IMR-90 (cell line): ENCODE data around the gene BPI. TPM values are rescaled to one million over a fixed set of nuclear protein-coding genes. Genes with fewer than 3 reads are reported as not detected.

Experiments
- ATAC-seq: fragments of 200-7000 bp; cut with Tn5 transposase; 2 replicates; pipeline ENCODE4 v1.9.1; 2020; ENCODE audit warnings: low read depth, mild to moderate bottlenecking, moderate library complexity
- Bru-seq: library from RNA; stranded (reverse); fragments of 400-500 nt; gene quantifications from one replicate; lab custom pipeline; 2021; lab: Mats Ljungman, UMichigan
- BruChase-seq, 2 experiments: library from RNA; stranded (reverse); fragments of 400-500 nt; gene quantifications; one replicate each; lab custom pipeline; 2021; lab: Mats Ljungman, UMichigan
- BruUV-seq: library from RNA; stranded (reverse); fragments of 400-500 nt; replicated peaks from 2 replicates; lab custom pipeline; 2021; lab: Mats Ljungman, UMichigan
- CTCF ChIA-PET: fragments of 300-600 bp; formaldehyde crosslinking; extraction: SDS; loops from one replicate; lab custom pipeline; 2021; ENCODE audit warnings: antibody characterized with exemption; lab: Yijun Ruan, JAX
- POLR2A ChIA-PET: fragments of 300-600 bp; sonication (Branson Sonifier 250); formaldehyde crosslinking; loops from one replicate; lab custom pipeline; 2022; ENCODE audit warnings: antibody characterized with exemption; ENCODE audit not compliant: unreplicated experiment; lab: Charles Lee
- DNase-seq: peaks from one replicate; pipeline ENCODE4 v3.0.0; 2013
- H2AFZ ChIP-seq: replicated peaks from 2 replicates; pipeline ENCODE3; 2013; ENCODE audit warnings: low read length, mild to moderate bottlenecking; ENCODE audit not compliant: poor library complexity
- H2AK5ac ChIP-seq: 2 replicates; pipeline ENCODE4 v1.6.1; 2013; ENCODE audit warnings: low read depth, low read length, inconsistent platforms
- H2AK9ac ChIP-seq: replicated peaks from 2 replicates; pipeline ENCODE3; 2013; ENCODE audit warnings: mild to moderate bottlenecking, low read depth, low read length, moderate library complexity; ENCODE audit not compliant: poor library complexity
- H2BK120ac ChIP-seq: 2 replicates; pipeline ENCODE4 v1.6.1; 2013; ENCODE audit warnings: low read depth, low read length, inconsistent platforms
- H2BK15ac ChIP-seq: 3 replicates; pipeline ENCODE4 v1.6.1; 2013; ENCODE audit warnings: low read depth, low read length, inconsistent platforms
- H2BK20ac ChIP-seq: 2 replicates; pipeline ENCODE4 v1.6.1; 2013; ENCODE audit warnings: low read depth, mild to moderate bottlenecking, inconsistent platforms, low read length, moderate library complexity
- H2BK5ac ChIP-seq: 2 replicates; pipeline ENCODE4 v1.6.1; 2013; ENCODE audit warnings: mild to moderate bottlenecking, low read depth, low read length, inconsistent platforms; ENCODE audit not compliant: poor library complexity, severe bottlenecking
- H3K14ac ChIP-seq: replicated peaks from 2 replicates; pipeline ENCODE4 v1.6.1; 2013; ENCODE audit warnings: low read depth, low read length, inconsistent platforms
- H3K18ac ChIP-seq: 2 replicates; pipeline ENCODE4 v1.6.1; 2013; ENCODE audit warnings: low read depth, low read length, control low read depth
- H3K23ac ChIP-seq: 2 replicates; pipeline ENCODE4 v1.6.1; 2013; ENCODE audit warnings: low read depth, low read length, inconsistent platforms
- H3K27ac ChIP-seq: 2 replicates; pipeline ENCODE4 v1.5.1; 2013; ENCODE audit warnings: mild to moderate bottlenecking, control low read depth, low read length; ENCODE audit not compliant: insufficient read depth
- H3K27me3 ChIP-seq: 2 replicates; pipeline ENCODE4 v1.6.1; 2013; ENCODE audit warnings: low read length; ENCODE audit not compliant: control insufficient read depth, insufficient read depth
- H3K36me3 ChIP-seq: 2 replicates; pipeline ENCODE4 v1.6.1; 2013; ENCODE audit warnings: low read length, mixed read lengths; ENCODE audit not compliant: control insufficient read depth, insufficient read depth
- H3K4ac ChIP-seq: 2 replicates; pipeline ENCODE4 v1.6.1; 2013; ENCODE audit warnings: low read depth, low read length, inconsistent platforms
- H3K4me1 ChIP-seq: 2 replicates; pipeline ENCODE4 v1.6.1; 2013; ENCODE audit warnings: low read length, mixed read lengths; ENCODE audit not compliant: control insufficient read depth, insufficient read depth
- H3K4me2 ChIP-seq: 2 replicates; pipeline ENCODE4 v1.6.1; 2013; ENCODE audit warnings: low read depth, mild to moderate bottlenecking, control low read depth, low read length, moderate library complexity
- H3K4me3 ChIP-seq: 2 replicates; pipeline ENCODE4 v1.5.1; 2013; ENCODE audit warnings: low read depth, mild to moderate bottlenecking, control low read depth, low read length, moderate library complexity; ENCODE audit not compliant: insufficient read depth
- H3K56ac ChIP-seq: 2 replicates; pipeline ENCODE4 v1.6.1; 2013; ENCODE audit warnings: low read length, inconsistent platforms; ENCODE audit not compliant: insufficient read depth; ENCODE audit errors: extremely low read depth
- H3K79me1 ChIP-seq, 2 experiments: 2 replicates each; pipeline ENCODE4 v1.6.1; 2013; ENCODE audit warnings: low read length in 2 of 2, inconsistent platforms in 1 of 2, low read depth in 1 of 2
- H3K9ac ChIP-seq: 2 replicates; pipeline ENCODE4 v1.6.1; 2013; ENCODE audit warnings: low read depth, low read length, control low read depth
- H3K9me1 ChIP-seq: 2 replicates; pipeline ENCODE4 v1.6.1; 2013; ENCODE audit warnings: low read length, inconsistent platforms; ENCODE audit not compliant: insufficient read depth
- H3K9me3 ChIP-seq: 2 replicates; pipeline ENCODE4 v1.6.1; 2013; ENCODE audit warnings: low read length; ENCODE audit not compliant: control insufficient read depth, insufficient read depth
- H4K20me1 ChIP-seq: 2 replicates; pipeline ENCODE4 v1.6.1; 2013; ENCODE audit warnings: low read length, inconsistent platforms; ENCODE audit not compliant: insufficient read depth
- H4K5ac ChIP-seq: 2 replicates; pipeline ENCODE4 v1.6.1; 2013; ENCODE audit warnings: mild to moderate bottlenecking, low read depth, low read length, control low read depth
- H4K8ac ChIP-seq, 2 experiments: 2 replicates each; pipeline ENCODE4 v1.6.1; 2013; ENCODE audit warnings: low read depth in 2 of 2, low read length in 2 of 2, control low read depth in 1 of 2, inconsistent platforms in 1 of 2
- H4K91ac ChIP-seq: 2 replicates; pipeline ENCODE4 v1.6.1; 2013; ENCODE audit warnings: low read depth, low read length, inconsistent platforms; ENCODE audit not compliant: insufficient read depth
- BHLHE40 ChIP-seq: fragments of 150-350 bp; IDR thresholded peaks from 2 replicates; pipeline ENCODE4 v1.6.1; 2016; ENCODE audit warnings: mild to moderate bottlenecking, low read depth, low read length
- CHD1 ChIP-seq: IDR thresholded peaks from 2 replicates; pipeline ENCODE4 v1.6.1; 2012; ENCODE audit warnings: low read depth, low read length, improper control_type of control experiment
- FOS ChIP-seq: fragments of 150-350 bp; IDR thresholded peaks from 2 replicates; pipeline ENCODE4 v1.6.1; 2016; ENCODE audit warnings: low read depth, low read length
- MAFK ChIP-seq: IDR thresholded peaks from 2 replicates; pipeline ENCODE4 v1.6.1; 2012; ENCODE audit warnings: low read depth, low read length, improper control_type of control experiment
- MAZ ChIP-seq: IDR thresholded peaks from 2 replicates; pipeline ENCODE4 v1.6.1; 2012; ENCODE audit warnings: low read depth, mild to moderate bottlenecking, low read length, improper control_type of control experiment, moderate library complexity, borderline replicate concordance
- MXI1 ChIP-seq: IDR thresholded peaks from 2 replicates; pipeline ENCODE4 v1.6.1; 2012; ENCODE audit warnings: low read depth, mild to moderate bottlenecking, low read length, moderate library complexity, borderline replicate concordance
- NFE2L2 ChIP-seq: fragments of 150-350 bp; IDR thresholded peaks from 2 replicates; pipeline ENCODE4 v1.6.1; 2016; ENCODE audit warnings: low read depth, mild to moderate bottlenecking, low read length
- POLR2A ChIP-seq: IDR thresholded peaks from 2 replicates; pipeline ENCODE4 v1.6.1; 2012; ENCODE audit warnings: mild to moderate bottlenecking, low read depth, low read length
- RAD21 ChIP-seq: IDR thresholded peaks from 2 replicates; pipeline ENCODE4 v1.6.1; 2012; ENCODE audit warnings: low read length, improper control_type of control experiment
- RCOR1 ChIP-seq: IDR thresholded peaks from 2 replicates; pipeline ENCODE4 v1.6.1; 2012; ENCODE audit warnings: mild to moderate bottlenecking, low read length, improper control_type of control experiment; ENCODE audit not compliant: insufficient replicate concordance
- RFX5 ChIP-seq: IDR thresholded peaks from 2 replicates; pipeline ENCODE4 v1.8.0; 2012; ENCODE audit warnings: low read depth, mild to moderate bottlenecking, low read length, moderate library complexity
- SMC3 ChIP-seq: fragments of 150-350 bp; IDR thresholded peaks from 2 replicates; pipeline ENCODE4 v1.6.1; 2016; ENCODE audit warnings: low read depth, mild to moderate bottlenecking, antibody characterized with exemption, low read length, moderate library complexity
- WGBS, 2 experiments: methylation state at CpG; one replicate each; pipeline versions ENCODE4 v1.1.5 to v1.1.7; 2013; ENCODE audit warnings: missing lambda C conversion rate in 2 of 2; ENCODE audit not compliant: insufficient read length in 1 of 2; ENCODE audit errors: extremely low coverage in 2 of 2; 5-methylcytosine and 5-hydroxymethylcytosine counted together
- dilution Hi-C: fragments of 300-500 bp; cut with HindIII; formaldehyde crosslinking; loops from one replicate; pipeline ENCODE4 v1.14.3; 2018; ENCODE audit warnings: low sequenced_read_pairs; ENCODE audit not compliant: unreplicated experiment
- in situ Hi-C: fragments of 300-500 bp; cut with MboI; formaldehyde crosslinking; loops from 3 replicates; pipeline ENCODE4 v1.14.3; 2019; ENCODE audit warnings: low sequenced_read_pairs, inconsistent platforms, mixed read lengths
- intact Hi-C: fragments of 100-400 bp; cut with micrococcal nuclease; formaldehyde crosslinking; loops from 2 replicates; pipeline ENCODE4 v1.10.0; 2022
- long read RNA-seq: library from polyadenylated mRNA; unstranded; transcript quantifications from one replicate; pipeline ENCODE4 v2.0.0, GENCODE V29; 2021; ENCODE audit not compliant: unreplicated experiment
- polyA plus RNA-seq, 3 experiments: library from polyadenylated mRNA; depleted of rRNA; stranded (reverse); fragments of >200 nt; gene quantifications; 2 replicates each; pipeline ENCODE4 v1.2.3, GENCODE V29; 2012; ENCODE audit warnings: low replicate concordance in 1 of 3
- total RNA-seq: library from RNA; depleted of rRNA; stranded (reverse); fragments of >200 nt; gene quantifications from 2 replicates; pipeline ENCODE4 v1.2.3, GENCODE V29; 2012; rRNA removed
- TF ChIP-seq, protein P1 (sequence below): fragments of 150-350 bp; IDR thresholded peaks from 2 replicates; pipeline ENCODE4 v1.6.1; 2016; ENCODE audit warnings: low read depth, mild to moderate bottlenecking, low read length, moderate library complexity, borderline replicate concordance
- TF ChIP-seq, protein P2 (sequence below): conservative IDR thresholded peaks from 2 replicates; pipeline ENCODE4 v1.5.1; 2012; ENCODE audit warnings: mild to moderate bottlenecking, low read depth, low read length, improper control_type of control experiment
- TF ChIP-seq, protein P3 (sequence below): fragments of 150-350 bp; IDR thresholded peaks from 2 replicates; pipeline ENCODE4 v1.6.1; 2017; ENCODE audit warnings: mild to moderate bottlenecking, antibody characterized with exemption, low read length, low read depth

Gene BPI
- total RNA-seq = not detected in 2 replicates
- 0.05 and 0.06 TPM in 2 replicates for polyA plus RNA-seq (2012; rRNA removed)
- polyA plus RNA-seq (2012; cell fraction: cytosol; rRNA removed) = 0.10 TPM in 1 of 2 replicates, not detected in the other
- 0.03 and 0.09 TPM in 2 replicates for polyA plus RNA-seq (2012; cell fraction: nucleus; rRNA removed; ENCODE audit: low replicate concordance)
- Bru-seq, nascent RNA = percentile 8 among the genes with signal in this experiment
- percentile 16 among the genes with signal in this experiment for BruChase-seq, experiment 1, labeled RNA remaining after a 6-hour chase
- BruChase-seq, experiment 2, labeled RNA remaining after a 2-hour chase = percentile 12 among the genes with signal in this experiment
- long read RNA-seq = 0 reads

DNA sequence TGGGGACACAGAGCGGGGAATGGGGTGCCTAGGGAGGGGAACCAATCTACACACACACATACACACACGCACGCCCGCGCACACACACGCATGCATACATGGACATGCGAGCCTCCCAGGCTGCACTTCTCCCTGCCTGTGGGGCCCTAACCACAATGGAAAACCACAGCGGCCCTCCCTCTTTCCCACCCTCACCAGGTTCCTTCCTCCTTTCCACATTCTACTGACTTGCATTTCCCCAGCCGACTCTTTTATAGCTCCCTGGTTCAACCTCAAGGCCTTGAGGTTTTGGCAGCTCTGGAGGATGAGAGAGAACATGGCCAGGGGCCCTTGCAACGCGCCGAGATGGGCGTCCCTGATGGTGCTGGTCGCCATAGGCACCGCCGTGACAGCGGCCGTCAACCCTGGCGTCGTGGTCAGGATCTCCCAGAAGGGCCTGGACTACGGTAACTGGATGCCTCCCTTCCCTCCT lies at the start of gene BPI:
TSS of gene BPI (plus strand) at position 249 of the 472 bp plus-strand sequence. CDS start at position 317, 68 bp downstream.
- Histone ChIP-seq H3K9me1 (0 out of 2 replicates have a peak, but pooled peaks cover 2% of the 10 kb centered on the region), H4K20me1 (no peaks in the 10 kb centered on the region), H3K4ac (no peak within 1 kb of the TSS), H3K14ac (no peak within 1 kb of the TSS), H4K8ac (no peak within 1 kb of the TSS), H2AFZ (peak within 1 kb of the TSS; percentile 5), H2AK9ac (no peak within 1 kb of the TSS), H3K4me1 (peaks cover 2% of the 10 kb centered on the region), H3K9ac (no peak within 1 kb of the TSS), H2BK20ac (no peak within 1 kb of the TSS), H3K23ac (no peak within 1 kb of the TSS), H2BK120ac (no peak within 1 kb of the TSS), H3K56ac (no peak within 1 kb of the TSS), H2BK15ac (no peak within 1 kb of the TSS), H2AK5ac (no peak within 1 kb of the TSS), H2BK5ac (no peak within 1 kb of the TSS), H3K79me1 (no peaks in the 10 kb centered on the region), H4K5ac (no peak within 1 kb of the TSS), H3K9me3 (peaks cover 2% of the 10 kb centered on the region; the same call in 1 of the 2 replicates), H3K27me3 (peaks cover 21% of the 10 kb centered on the region), H3K27ac (no peak within 1 kb of the TSS), H3K4me3 (no peak within 1 kb of the TSS), H3K4me2 (no peak within 1 kb of the TSS), H3K18ac (no peak within 1 kb of the TSS), H3K36me3 (no peaks in the 10 kb centered on the region), H4K91ac (no peak within 1 kb of the TSS)
- no peak for DNase-seq
- POLR2A ChIA-PET = no interaction called here
- 100% methylated on average over 1 of the region's 21 CpGs; no CpG with 5 or more reads in 1 of the 2 experiments for WGBS, 2 experiments
- in situ Hi-C loops = loop anchor here (10.0 kb wide), 1 partner anchor 239 kb away; no protein-coding TSS in a partner anchor
- no TSS peak for BruUV-seq
- intact Hi-C loops = no loop called here
- ATAC-seq = no peak
- CTCF ChIA-PET = no interaction called here
- dilution Hi-C loops = no loop called here
- TF ChIP-seq RFX5 (no peak), RCOR1 (no peak), RAD21 (no peak), CHD1 (no peak), MXI1 (no peak), BHLHE40 (no peak), POLR2A (no peak), NFE2L2 (no peak), MAFK (no peak), SMC3 (no peak), MAZ (no peak), FOS (no peak)
- TF ChIP-seq, protein P1, sequence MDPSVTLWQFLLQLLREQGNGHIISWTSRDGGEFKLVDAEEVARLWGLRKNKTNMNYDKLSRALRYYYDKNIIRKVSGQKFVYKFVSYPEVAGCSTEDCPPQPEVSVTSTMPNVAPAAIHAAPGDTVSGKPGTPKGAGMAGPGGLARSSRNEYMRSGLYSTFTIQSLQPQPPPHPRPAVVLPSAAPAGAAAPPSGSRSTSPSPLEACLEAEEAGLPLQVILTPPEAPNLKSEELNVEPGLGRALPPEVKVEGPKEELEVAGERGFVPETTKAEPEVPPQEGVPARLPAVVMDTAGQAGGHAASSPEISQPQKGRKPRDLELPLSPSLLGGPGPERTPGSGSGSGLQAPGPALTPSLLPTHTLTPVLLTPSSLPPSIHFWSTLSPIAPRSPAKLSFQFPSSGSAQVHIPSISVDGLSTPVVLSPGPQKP = no peak
- TF ChIP-seq, protein P2, sequence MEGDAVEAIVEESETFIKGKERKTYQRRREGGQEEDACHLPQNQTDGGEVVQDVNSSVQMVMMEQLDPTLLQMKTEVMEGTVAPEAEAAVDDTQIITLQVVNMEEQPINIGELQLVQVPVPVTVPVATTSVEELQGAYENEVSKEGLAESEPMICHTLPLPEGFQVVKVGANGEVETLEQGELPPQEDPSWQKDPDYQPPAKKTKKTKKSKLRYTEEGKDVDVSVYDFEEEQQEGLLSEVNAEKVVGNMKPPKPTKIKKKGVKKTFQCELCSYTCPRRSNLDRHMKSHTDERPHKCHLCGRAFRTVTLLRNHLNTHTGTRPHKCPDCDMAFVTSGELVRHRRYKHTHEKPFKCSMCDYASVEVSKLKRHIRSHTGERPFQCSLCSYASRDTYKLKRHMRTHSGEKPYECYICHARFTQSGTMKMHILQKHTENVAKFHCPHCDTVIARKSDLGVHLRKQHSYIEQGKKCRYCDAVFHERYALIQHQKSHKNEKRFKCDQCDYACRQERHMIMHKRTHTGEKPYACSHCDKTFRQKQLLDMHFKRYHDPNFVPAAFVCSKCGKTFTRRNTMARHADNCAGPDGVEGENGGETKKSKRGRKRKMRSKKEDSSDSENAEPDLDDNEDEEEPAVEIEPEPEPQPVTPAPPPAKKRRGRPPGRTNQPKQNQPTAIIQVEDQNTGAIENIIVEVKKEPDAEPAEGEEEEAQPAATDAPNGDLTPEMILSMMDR = no peak
- TF ChIP-seq, protein P3, sequence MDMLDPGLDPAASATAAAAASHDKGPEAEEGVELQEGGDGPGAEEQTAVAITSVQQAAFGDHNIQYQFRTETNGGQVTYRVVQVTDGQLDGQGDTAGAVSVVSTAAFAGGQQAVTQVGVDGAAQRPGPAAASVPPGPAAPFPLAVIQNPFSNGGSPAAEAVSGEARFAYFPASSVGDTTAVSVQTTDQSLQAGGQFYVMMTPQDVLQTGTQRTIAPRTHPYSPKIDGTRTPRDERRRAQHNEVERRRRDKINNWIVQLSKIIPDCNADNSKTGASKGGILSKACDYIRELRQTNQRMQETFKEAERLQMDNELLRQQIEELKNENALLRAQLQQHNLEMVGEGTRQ = no peak
